Measurements from ENCODE around the gene PDE7B.

PDE7B gene

DNA sequence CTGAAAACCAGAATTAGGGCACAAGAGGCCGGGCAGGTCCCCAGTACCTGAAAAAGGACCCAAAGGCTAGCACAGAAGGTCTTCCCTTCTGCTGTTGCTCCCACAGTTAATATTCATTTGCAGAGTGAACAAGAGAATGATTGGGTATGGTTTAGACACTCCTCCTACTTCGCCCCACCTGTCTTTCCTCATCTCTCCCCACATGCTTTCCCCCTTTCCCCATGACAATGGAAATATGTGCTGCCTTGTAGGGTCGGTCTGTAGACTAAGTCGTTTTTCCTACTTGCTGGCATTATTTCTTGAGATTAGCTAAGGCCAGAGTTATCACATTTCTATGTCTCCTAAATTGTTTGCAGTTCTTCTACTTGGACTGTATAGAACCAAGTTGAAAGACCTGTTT is 181.9 kb downstream of the PDE7B start:
- TF ChIP-seq REST (IDR thresholded peaks at IDR 0.05; ENCODE audit: insufficient read depth in 1 of 2, low read depth in 2 of 2, low read length in 2 of 2) (no peak), TAF1 (IDR thresholded peaks at IDR 0.05; ENCODE audit: borderline replicate concordance, insufficient read depth, low read length) (no peak), SIN3A (IDR thresholded peaks at IDR 0.05; ENCODE audit: borderline replicate concordance, insufficient read depth, low read length) (no peak), FOXP2 (optimal IDR thresholded peaks at IDR 0.05; ENCODE audit: borderline replicate concordance, extremely low read depth, extremely low read length, insufficient read depth) (no peak), POLR2AphosphoS5 (IDR thresholded peaks at IDR 0.05; ENCODE audit: low read depth, low read length) (no peak)

GRCh38 chr6:136034422-136034821 is 182.9 kb downstream of the PDE7B start:
- no peak for TF ChIP-seq TAF1 (IDR thresholded peaks at IDR 0.05; ENCODE audit: borderline replicate concordance, insufficient read depth, low read length)

DNA sequence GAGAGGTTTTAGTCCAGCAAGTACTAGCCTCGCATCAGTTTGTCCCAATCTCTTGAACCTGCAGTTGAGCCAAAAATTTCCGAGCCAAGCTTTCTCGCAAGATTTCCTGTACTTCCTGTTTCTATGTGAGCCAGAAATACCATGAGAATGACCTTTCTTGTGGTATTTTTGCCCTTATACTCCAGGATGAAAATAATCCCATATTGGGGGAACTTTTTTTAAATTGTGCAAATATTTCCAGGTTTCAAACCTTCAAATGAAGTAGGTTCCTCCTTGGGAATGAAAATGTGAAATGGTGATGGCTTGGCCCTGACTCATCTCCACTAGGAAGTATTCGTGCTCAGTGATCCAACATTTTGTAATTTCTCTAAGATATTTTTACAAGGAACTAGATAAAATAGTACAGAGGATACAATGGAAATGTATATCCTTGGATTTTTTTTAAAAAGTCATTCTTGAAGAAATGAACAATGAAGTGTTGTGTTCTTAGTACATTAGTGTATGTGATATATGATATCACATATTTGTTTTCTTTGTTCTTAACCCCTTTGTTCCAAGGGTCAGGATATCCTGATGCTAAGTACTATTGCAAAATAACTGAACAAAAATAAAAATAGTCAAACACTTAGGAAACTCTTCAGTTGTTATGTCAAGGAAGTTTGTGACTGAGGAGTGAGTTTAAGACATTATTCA is 184.0 kb downstream of the PDE7B start:
- TF ChIP-seq SIN3A (IDR thresholded peaks at IDR 0.05; ENCODE audit: borderline replicate concordance, insufficient read depth, low read length) (no peak), POLR2AphosphoS5 (IDR thresholded peaks at IDR 0.05; ENCODE audit: low read depth, low read length) (no peak), FOXP2 (optimal IDR thresholded peaks at IDR 0.05; ENCODE audit: borderline replicate concordance, extremely low read depth, extremely low read length, insufficient read depth) (no peak), TAF1 (IDR thresholded peaks at IDR 0.05; ENCODE audit: borderline replicate concordance, insufficient read depth, low read length) (no peak), REST (IDR thresholded peaks at IDR 0.05; ENCODE audit: insufficient read depth in 1 of 2, low read depth in 2 of 2, low read length in 2 of 2) (no peak)

DNA sequence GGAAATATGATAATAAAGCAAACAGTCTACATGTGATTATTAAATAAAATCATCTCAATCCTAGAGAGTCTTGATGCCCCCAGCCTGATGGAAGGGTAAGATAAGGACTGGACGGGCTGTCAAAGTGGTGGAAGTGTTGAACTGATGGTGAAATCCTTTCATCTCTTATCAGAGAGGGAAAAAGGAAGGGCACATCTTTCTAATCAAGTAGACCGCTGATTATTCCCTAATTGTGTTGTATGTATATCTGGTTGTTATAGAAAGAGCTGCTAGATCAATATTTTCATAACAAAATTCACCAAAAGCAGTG is 184.5 kb downstream of the PDE7B start:
- TF ChIP-seq FOXP2 (optimal IDR thresholded peaks at IDR 0.05; ENCODE audit: borderline replicate concordance, extremely low read depth, extremely low read length, insufficient read depth) (no peak), TAF1 (IDR thresholded peaks at IDR 0.05; ENCODE audit: borderline replicate concordance, insufficient read depth, low read length) (no peak), SIN3A (IDR thresholded peaks at IDR 0.05; ENCODE audit: borderline replicate concordance, insufficient read depth, low read length) (no peak), REST (IDR thresholded peaks at IDR 0.05; ENCODE audit: insufficient read depth in 1 of 2, low read depth in 2 of 2, low read length in 2 of 2) (no peak)

- no peak for TF ChIP-seq POLR2AphosphoS5 (IDR thresholded peaks at IDR 0.05; ENCODE audit: low read depth, low read length)
- no peak for TF ChIP-seq REST (IDR thresholded peaks at IDR 0.05; ENCODE audit: insufficient read depth in 1 of 2, low read depth in 2 of 2, low read length in 2 of 2)
- no peak for TF ChIP-seq FOXP2 (optimal IDR thresholded peaks at IDR 0.05; ENCODE audit: borderline replicate concordance, extremely low read depth, extremely low read length, insufficient read depth)
- no peak for TF ChIP-seq SIN3A (IDR thresholded peaks at IDR 0.05; ENCODE audit: borderline replicate concordance, insufficient read depth, low read length)
- TF ChIP-seq TAF1 (IDR thresholded peaks at IDR 0.05; ENCODE audit: borderline replicate concordance, insufficient read depth, low read length): no peak
Observed at GRCh38 chr6:136036601-136037000, 185.1 kb downstream of the PDE7B start.

Data from PFSK-1 (cell line).